Skeletal muscle satellite cell (primary cell): ENCODE data around the gene CNR2. TPM values are rescaled to one million over a fixed set of nuclear protein-coding genes. Genes with fewer than 3 reads are reported as not detected.
"Not testable (repeated sequence)": the region's sequence is repeated elsewhere in the genome, so short reads cannot be mapped to it uniquely, and the experiment has no call there.

Experiments
- H3K27me3 ChIP-seq: 2 replicates; pipeline ENCODE4 v1.7.0; 2013; ENCODE audit warnings: low read length; ENCODE audit not compliant: control insufficient read depth, insufficient read depth
- H3K36me3 ChIP-seq: 2 replicates; pipeline ENCODE4 v1.7.0; 2013; ENCODE audit warnings: mild to moderate bottlenecking, control low read depth, low read length; ENCODE audit not compliant: insufficient read depth
- H3K4me1 ChIP-seq: 2 replicates; pipeline ENCODE4 v1.7.0; 2013; ENCODE audit warnings: low read length; ENCODE audit not compliant: control insufficient read depth, insufficient read depth
- H3K4me2 ChIP-seq: 2 replicates; pipeline ENCODE4 v1.7.0; 2013; ENCODE audit warnings: mild to moderate bottlenecking, low read length
- H3K4me3 ChIP-seq: 2 replicates; pipeline ENCODE4 v1.7.0; 2013; ENCODE audit warnings: low read length
- H3K9ac ChIP-seq: 2 replicates; pipeline ENCODE4 v1.7.0; 2013; ENCODE audit warnings: mild to moderate bottlenecking, low read depth, low read length, moderate library complexity
- H3K9me3 ChIP-seq: replicated peaks from 2 replicates; pipeline ENCODE4 v1.7.0; 2013; ENCODE audit warnings: mild to moderate bottlenecking, control low read depth, low read length
- total RNA-seq: library from RNA; depleted of rRNA; stranded (reverse); fragments of >200 nt; gene quantifications from 2 replicates; pipeline ENCODE4 v1.2.3, GENCODE V29; 2012; rRNA removed

Gene CNR2
- not detected in 2 replicates for total RNA-seq

DNA sequence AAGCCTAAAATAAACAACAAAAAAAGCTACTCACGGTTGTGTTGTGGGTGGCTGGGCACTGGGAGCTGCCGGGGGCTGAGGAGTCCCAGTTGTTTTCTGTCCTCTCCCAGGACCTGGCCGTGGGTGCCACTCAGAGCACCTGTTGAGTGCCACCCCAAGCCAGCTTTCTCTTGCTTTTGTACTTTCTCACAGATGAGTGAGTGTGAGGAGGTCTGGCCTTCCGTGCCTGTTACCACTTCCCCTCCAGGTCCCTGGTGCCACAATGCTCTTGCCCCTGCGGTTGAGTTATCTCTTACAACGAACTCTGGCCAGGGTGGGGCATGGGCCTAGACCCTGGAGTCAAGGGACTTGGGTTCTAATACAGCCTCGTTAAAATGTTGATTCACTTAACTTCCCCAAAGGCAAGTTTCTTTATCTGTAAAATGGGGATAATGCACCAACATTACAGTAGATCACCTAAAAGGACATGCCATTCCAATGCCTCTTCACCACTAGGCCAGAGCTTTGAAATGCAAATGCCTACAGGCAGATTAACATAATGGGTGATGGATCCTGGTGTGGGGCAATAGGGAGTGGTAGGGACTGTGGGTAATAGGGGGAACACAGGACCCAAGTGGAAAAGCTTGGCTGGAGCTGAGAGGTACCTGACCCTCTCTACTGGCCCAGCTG, at the start of gene CNR2:
Gene CNR2 (minus strand): TSS at position 151 of the 669 bp plus-strand sequence. CDS start 37,745 bp downstream, outside the sequence.
- H3K4me1 ChIP-seq: no peaks in the 10 kb centered on the region
- H3K27me3 ChIP-seq: peaks cover 28% of the 10 kb centered on the region
- H3K36me3 ChIP-seq: no peaks in the 10 kb centered on the region
- H3K9ac ChIP-seq: no peak within 1 kb of the TSS
- no peaks in the 10 kb centered on the region for H3K9me3 ChIP-seq
- no peak within 1 kb of the TSS for H3K4me2 ChIP-seq
- H3K4me3 ChIP-seq: no peak within 1 kb of the TSS

DNA sequence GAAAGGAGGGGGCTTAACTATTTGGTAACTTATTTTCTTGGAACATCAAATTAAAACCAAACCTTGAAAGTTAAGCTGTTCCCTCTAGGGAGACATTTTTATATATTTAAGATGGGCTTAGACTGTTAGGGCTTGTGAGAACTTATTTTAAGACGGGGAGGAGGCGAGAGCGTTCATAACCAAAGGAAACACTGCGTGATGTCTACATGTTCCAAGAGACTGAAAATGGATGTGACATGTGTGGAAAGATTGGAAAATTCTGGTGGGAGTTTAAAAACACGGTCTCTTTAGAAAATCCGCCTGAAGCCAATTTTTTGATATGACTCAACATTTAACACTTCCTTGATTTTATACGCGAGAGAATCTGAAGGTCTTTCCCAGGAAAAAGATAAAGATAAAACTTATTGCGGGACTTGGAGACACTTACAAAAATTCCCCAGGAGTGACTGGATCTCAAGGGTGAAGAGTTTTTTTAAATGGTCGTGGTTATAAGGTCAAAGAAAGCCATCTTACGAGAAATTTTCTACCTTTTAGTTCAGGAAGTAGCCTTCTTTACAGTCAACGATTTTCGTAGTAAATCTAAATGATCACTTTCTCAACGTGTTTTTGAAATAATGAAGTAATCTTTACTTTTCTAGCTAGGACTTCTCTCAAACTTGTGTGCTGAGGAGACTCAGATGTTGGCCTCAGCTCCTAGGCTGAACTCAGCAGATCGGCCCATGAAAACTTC, 47.3 kb upstream of the CNR2 start:
- peaks cover 24% of the 10 kb centered on the region for H3K36me3 ChIP-seq

DNA sequence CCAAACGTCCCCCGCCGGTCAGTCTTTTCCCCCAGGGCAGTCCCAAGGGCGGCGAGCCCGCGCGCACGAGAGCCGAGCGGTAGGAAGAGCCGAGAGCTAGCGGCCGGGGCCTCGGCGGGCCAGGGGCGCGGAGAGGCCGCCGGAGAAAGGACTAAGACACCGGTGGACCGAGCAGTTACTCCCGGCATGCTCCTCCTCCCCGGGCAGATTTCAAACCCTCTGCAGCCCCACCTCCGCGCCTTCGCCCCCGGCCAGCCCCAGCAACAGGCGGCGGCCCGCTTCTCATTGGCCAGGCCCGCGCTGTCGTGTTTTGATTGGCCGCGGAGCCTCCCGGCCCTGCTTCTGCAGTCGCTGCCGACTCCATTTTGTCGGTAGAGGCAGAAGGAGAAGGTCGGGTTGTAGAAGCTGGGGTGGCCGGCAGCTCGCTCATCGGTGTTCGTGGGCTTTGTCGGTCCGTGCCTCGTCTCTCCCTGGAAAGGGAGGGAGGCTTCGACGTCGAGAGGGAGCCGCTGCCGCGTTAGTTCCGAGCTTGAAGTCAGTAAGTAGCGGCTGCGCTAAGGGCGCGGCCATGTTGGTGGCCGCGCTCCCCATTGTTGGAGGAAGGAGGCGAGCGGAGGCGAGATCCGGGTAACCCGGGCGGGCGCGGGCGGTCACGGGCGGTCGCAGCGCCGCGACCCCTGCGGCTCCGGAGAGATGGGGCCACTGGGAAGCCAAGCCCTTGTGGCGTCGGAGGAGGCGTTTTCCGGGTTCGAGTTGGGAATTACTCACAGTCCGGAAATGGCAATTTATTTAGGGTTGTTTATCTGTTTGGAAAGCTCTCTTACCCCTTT, 46.5 kb upstream of the CNR2 start, which contains the start of gene PNRC2:
Gene PNRC2 (plus strand): TSS at position 368 of the 830 bp plus-strand sequence. CDS start 1,630 bp downstream, outside the sequence.
- peaks cover 18% of the 10 kb centered on the region for H3K4me1 ChIP-seq

More for the DNA sequence above, 47.3 kb upstream of the CNR2 start:
- Histone ChIP-seq H3K4me2 (peak overlapping the region; percentile 83), H3K9ac (peak overlapping the region; percentile 96), H3K27me3 (no peaks in the 10 kb centered on the region), H3K9me3 (no peaks in the 10 kb centered on the region), H3K4me1 (peaks cover 10% of the 10 kb centered on the region), H3K4me3 (peak overlapping the region; percentile 95)

DNA sequence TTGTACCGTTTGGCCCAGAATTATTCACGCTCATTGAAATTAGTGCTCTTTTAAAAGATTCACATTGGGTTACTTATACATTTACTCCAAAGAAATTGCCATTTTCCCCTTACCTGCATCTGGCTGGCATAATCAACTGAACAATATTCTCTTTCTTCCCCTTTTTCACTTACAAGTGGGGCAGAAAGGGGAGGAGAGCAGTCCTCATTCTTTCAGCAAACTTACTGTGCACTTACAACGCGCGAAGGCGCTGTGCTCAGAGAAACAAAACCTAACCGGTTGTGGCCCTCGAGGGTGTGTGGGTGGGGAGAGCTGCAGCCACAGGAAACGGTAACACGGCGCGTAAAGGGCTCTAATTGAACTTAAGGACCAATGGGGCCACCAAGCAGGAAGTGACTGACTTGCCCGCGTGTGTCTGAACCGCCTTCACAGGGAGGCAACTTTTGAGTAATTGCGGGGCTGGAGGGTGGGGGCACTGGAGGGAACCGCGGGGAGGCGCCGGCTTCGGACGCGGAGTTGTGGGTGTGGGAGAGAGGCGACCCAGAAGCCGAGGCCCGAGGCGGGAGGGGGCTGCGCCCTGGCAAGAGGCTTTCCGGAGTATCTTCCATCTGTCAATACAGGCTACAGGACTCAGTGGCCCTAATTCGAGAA, 45.8 kb upstream of the CNR2 start:
- Histone ChIP-seq H3K36me3 (peaks cover 22% of the 10 kb centered on the region), H3K4me3 (peak overlapping the region; percentile 95), H3K27me3 (no peaks in the 10 kb centered on the region), H3K9ac (peak overlapping the region; percentile 96), H3K4me2 (peak overlapping the region; percentile 81), H3K9me3 (no peaks in the 10 kb centered on the region), H3K4me1 (peaks cover 20% of the 10 kb centered on the region)

More for the DNA sequence above, 46.5 kb upstream of the CNR2 start, which contains the start of gene PNRC2:
- H3K36me3 ChIP-seq: peaks cover 24% of the 10 kb centered on the region
- no peaks in the 10 kb centered on the region for H3K27me3 ChIP-seq
- peak within 1 kb of the TSS; percentile 96 for H3K9ac ChIP-seq
- peak within 1 kb of the TSS; percentile 95 for H3K4me3 ChIP-seq
- H3K9me3 ChIP-seq: no peaks in the 10 kb centered on the region
- peak within 1 kb of the TSS; percentile 83 for H3K4me2 ChIP-seq

DNA sequence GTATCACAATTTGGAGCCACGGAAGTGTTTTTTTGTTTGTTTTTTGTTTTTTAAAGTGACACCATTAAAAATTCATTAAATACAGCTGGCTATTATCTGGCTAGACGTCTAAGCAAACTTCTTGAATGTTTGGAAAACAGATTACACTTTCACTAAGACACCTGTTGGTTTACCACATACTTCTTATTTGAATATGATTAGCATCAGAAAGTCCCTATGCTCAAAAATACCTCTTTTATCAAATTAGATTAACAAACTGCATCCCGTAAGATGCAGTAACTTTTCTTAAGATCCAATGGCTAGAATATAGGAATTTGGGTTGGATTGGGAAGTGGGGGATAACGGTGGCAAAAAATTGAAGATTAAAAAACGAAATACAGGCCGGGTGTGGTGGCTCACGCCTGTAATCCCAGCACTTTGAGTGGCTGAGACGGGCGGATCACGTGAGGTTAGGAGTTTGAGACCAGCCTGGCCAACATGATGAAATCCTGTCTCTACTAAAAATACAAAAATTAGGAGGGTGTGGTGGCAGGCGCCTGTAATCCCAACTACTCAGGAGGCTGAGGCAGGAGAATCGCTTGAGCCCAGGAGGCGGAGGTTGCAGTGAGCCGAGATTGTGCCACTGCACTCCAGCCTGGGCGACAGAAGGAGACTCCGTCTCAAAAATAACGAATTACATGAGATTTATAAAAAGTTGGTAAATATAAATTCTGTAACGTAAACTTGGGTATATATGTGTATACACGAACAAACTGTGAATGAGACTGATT, 45.1 kb upstream of the CNR2 start:
- not testable (repeated sequence) for H3K27me3 ChIP-seq, H3K9me3 ChIP-seq
- peaks cover 20% of the 10 kb centered on the region for H3K4me1 ChIP-seq
- peak overlapping the region; percentile 95 for H3K4me3 ChIP-seq
- H3K36me3 ChIP-seq: peaks cover 14% of the 10 kb centered on the region
- H3K9ac ChIP-seq: peak overlapping the region; percentile 96
- H3K4me2 ChIP-seq: peak overlapping the region; percentile 81

DNA sequence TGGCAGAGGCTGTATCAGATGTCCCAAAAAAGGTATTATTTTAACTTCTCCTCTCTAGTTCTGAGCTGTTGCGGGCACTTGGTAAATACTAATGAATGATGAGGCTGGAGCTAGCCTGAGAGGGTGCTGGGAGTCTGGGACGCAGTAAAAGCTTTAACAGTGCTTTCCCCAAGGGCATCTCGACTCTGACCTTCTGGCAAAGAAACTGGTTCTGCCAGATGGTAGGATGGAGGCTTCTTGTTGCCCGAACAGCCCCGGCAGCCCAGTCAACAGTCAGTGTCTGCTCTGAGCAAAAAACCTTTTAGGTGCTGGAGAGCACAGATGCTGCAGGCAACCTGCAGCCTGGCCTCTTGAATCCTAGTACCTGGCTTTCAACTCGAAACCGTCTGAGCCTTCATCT, 43.9 kb upstream of the CNR2 start:
- Histone ChIP-seq H3K36me3 (peaks cover 11% of the 10 kb centered on the region), H3K4me2 (no peak overlapping the region), H3K9ac (no peak overlapping the region), H3K4me3 (no peak overlapping the region), H3K9me3 (no peaks in the 10 kb centered on the region), H3K4me1 (peaks cover 23% of the 10 kb centered on the region), H3K27me3 (no peaks in the 10 kb centered on the region)

DNA sequence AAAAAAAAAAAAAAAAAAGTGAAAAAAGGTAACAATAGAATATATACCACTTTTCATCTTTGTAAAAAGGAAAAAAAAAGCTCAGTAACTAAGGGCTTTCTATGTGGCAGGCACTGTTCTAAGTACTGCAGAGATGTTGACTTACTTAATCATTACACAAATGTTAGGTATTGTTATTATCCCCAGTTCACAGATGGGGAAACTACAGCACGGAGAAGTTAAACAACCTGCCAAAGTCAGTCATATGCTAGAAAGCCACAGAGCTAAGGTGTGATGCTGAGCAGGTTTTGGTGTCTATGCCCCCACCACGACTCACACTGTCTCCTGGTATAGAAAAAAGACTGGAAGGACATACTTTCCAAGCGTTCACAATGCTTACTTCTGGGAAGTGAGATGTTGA, 39.9 kb upstream of the CNR2 start:
- H3K9ac ChIP-seq: no peak overlapping the region
- H3K9me3 ChIP-seq: no peaks in the 10 kb centered on the region
- H3K4me2 ChIP-seq: no peak overlapping the region
- no peaks in the 10 kb centered on the region for H3K36me3 ChIP-seq
- H3K4me3 ChIP-seq: no peak overlapping the region
- H3K27me3 ChIP-seq: no peaks in the 10 kb centered on the region
- peaks cover 25% of the 10 kb centered on the region for H3K4me1 ChIP-seq

DNA sequence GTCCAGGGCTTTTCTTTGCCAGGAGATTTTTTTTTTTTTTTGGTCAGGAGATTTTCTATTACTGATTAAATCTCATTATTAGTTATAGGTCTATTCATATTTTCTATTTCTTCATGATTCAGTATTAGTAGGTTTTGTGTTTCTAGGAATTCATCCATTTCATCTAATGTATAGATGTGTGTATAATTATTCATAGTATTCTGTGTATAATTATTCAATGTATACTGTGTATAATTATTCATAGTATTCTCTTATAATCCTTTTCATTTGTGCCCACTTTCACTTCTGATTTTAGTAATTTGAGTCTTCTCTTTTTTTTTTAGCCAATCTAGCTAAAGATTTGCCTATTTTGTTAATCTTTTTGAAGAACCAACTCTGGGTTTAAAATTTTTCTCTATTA, 34.2 kb upstream of the CNR2 start:
- H3K4me2 ChIP-seq: no peak overlapping the region
- peaks cover 7% of the 10 kb centered on the region for H3K9me3 ChIP-seq
- peaks cover 20% of the 10 kb centered on the region for H3K27me3 ChIP-seq
- H3K36me3 ChIP-seq: no peaks in the 10 kb centered on the region
- H3K9ac ChIP-seq: no peak overlapping the region
- no peak overlapping the region for H3K4me3 ChIP-seq
- H3K4me1 ChIP-seq: peaks cover 14% of the 10 kb centered on the region

DNA sequence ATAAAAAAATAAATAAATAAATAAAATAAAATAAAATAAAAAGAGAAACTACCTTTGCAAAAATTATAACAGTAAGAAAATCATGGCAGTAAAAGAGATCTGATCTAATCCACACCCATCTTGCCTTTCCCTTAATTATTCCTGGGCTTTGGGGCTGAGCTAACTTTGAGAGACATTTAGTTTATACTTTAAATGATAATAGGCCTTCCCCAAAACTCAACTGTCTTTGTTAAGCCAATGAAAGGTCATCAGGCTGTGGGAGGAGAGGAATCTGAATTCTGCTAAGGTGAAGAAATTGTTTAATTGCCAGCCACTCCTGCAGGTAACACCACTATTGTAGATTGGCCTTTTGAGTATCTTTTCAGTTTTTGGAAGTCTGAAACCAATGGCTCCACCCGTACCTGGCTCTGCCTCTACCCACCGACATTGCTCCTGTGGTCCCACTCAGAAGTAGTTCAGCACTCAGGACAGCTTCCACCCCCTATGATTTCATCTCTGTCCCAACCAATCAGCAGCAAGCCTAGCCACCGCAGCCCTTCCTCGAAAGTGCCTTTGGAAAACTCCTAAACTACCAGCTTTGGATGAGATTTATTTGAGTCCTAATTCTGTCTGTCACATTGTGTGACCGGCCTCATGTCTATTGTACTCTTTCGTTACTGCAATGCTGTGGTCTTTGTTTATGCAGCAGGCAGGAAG, 23.5 kb upstream of the CNR2 start:
- Histone ChIP-seq H3K27me3 (peaks cover 13% of the 10 kb centered on the region), H3K4me1 (peaks cover 2% of the 10 kb centered on the region), H3K36me3 (no peaks in the 10 kb centered on the region), H3K9me3 (no peaks in the 10 kb centered on the region), H3K9ac (no peak overlapping the region), H3K4me2 (no peak overlapping the region), H3K4me3 (no peak overlapping the region)

DNA sequence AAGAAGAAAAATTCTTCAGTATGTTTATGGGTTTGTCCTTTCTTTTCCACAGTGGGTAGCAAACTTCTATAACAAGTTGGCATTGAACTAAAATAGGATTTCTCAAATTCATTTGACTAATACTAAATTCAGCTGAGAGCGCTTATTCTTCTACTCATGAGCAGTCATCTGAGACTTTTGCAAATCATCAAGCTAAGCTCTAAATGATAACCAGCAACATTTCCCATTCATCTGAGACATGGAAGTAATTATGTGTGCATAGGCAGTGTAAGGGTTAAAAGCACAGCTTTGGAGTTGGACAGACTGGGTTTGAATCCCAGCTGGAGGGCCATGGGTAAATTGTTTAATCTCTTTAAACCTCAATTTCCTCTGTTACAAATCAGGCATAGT, 18.3 kb upstream of the CNR2 start:
- no peaks in the 10 kb centered on the region for H3K9me3 ChIP-seq
- H3K4me2 ChIP-seq: peak overlapping the region; percentile 73
- peaks cover 14% of the 10 kb centered on the region for H3K27me3 ChIP-seq
- H3K36me3 ChIP-seq: no peaks in the 10 kb centered on the region
- peak overlapping the region; percentile 31 for H3K4me3 ChIP-seq
- peak overlapping the region; percentile 54 for H3K9ac ChIP-seq
- H3K4me1 ChIP-seq: peaks cover 9% of the 10 kb centered on the region
